ENCODE data around the gene SLC2A6. TPM values are rescaled to one million over a fixed set of nuclear protein-coding genes. Genes with fewer than 3 reads are reported as not detected.

The SLC2A6 gene
- total RNA-seq, 1 experiment from 2014 or later: 18.7 TPM

DNA sequence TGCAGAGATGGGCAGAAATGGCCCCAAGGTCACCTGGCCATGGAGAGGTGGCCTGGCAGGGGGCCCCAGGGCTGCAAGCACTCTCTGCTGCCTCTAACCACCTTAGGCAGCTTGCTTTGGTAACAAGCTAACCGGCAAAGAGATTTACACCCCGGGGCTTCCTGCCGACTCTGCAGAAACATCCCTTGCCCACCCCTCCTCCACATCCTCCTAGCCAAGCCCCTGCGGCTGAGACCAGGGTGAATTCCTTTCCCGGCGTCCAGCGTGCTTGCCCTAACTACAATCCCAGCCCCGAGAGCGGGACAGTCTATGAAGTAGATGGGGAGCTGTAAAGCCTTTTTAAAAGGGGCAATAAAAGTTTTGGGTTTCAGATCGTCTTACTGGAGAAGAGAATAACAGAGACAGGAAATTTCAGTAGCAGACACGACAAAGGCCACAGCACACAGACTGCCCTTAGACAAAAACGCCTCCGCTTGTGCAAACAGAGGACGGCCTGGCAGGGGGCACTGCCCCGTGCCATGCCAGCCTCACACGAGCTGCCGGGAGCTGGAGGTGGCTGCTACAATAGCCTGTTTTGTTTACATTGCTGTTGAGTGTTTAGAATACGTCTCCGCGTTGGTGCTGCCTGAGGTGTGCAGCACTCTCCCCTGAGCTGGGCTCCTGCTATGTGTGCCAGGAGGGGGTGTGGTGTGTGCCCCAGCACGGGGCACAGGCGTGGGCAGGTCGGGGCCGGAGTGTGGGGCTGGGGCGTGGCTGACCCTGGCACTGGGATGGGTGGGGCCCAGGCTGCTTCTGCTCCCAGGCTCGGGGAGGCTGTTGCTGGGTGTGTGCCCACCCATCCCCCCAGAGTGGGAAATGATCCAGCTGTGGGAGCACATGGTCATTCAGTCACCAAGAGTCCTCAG lies 30.5 kb upstream of the SLC2A6 start:
- Histone ChIP-seq H3K27ac (ENCODE audit: insufficient read length, low read depth, low read length) (no peak overlapping the region), H3K4ac (ENCODE audit: low read depth, low read length) (no peak overlapping the region), H3K18ac (ENCODE audit: insufficient read length, low read depth, low read length) (no peak overlapping the region), H3K79me1 (ENCODE audit: insufficient read depth, low read depth, low read length, poor library complexity, severe bottlenecking) (no peaks in the 10 kb centered on the region), H3K27me3 (ENCODE audit: insufficient read depth, low read length) (no peaks in the 10 kb centered on the region), H2AK5ac (ENCODE audit: insufficient read length, low read length) (no peak overlapping the region), H3K56ac (ENCODE audit: insufficient read length, low read depth, low read length) (no peak overlapping the region), H3K4me2 (ENCODE audit: insufficient read depth, insufficient read length, low read length) (no peak overlapping the region), H3K4me1 (ENCODE audit: insufficient read depth, low read length) (peaks cover 2% of the 10 kb centered on the region; the same call in 1 of the 2 replicates), H2AFZ (ENCODE audit: low read length) (no peak overlapping the region), H3K23me2 (ENCODE audit: insufficient read length, low read depth, low read length, poor library complexity, severe bottlenecking) (no peaks in the 10 kb centered on the region), H4K5ac (ENCODE audit: insufficient read length, low read depth, low read length) (no peak overlapping the region), H3T11ph (ENCODE audit: low read length) (no peak overlapping the region), H3K23ac (ENCODE audit: insufficient read length, low read depth, low read length) (no peak overlapping the region), H2BK20ac (ENCODE audit: low read depth, low read length, poor library complexity, severe bottlenecking) (no peak overlapping the region), H4K8ac (replicated peaks; ENCODE audit: insufficient read length, low read depth, low read length) (no peak overlapping the region), H2BK5ac (ENCODE audit: insufficient read length, low read length) (no peak overlapping the region), H3K79me2 (ENCODE audit: insufficient read depth, low read length) (no peaks in the 10 kb centered on the region), H2BK120ac (ENCODE audit: low read depth, low read length, poor library complexity, severe bottlenecking) (no peak overlapping the region), H3K14ac (ENCODE audit: insufficient read depth, low read length) (no peak overlapping the region), H3K9me3 (ENCODE audit: control insufficient read depth, low read depth, low read length) (no peaks in the 10 kb centered on the region), H2BK15ac (ENCODE audit: low read depth, low read length) (no peak overlapping the region), H4K91ac (ENCODE audit: insufficient read length, low read depth, low read length) (no peak overlapping the region), H3K9ac (ENCODE audit: extremely low read depth, insufficient read length, low read length) (no peak overlapping the region), H2BK12ac (ENCODE audit: insufficient read length, low read depth, low read length) (no peak overlapping the region), H4K20me1 (ENCODE audit: control insufficient read depth, insufficient read depth, insufficient read length) (peaks cover 3% of the 10 kb centered on the region)
- no peaks in the 10 kb centered on the region for H3K9me3 Mint-ChIP-seq
- H3K4me3 Mint-ChIP-seq: peak overlapping the region; percentile 40 to 45; a peak in 2 of 5 replicates
- peak; percentile 79 for DNase-seq
- H3K4me1 Mint-ChIP-seq: peaks cover 8 to 15% of the 10 kb centered on the region in 2 experiments
- no peaks in the 10 kb centered on the region for H3K36me3 Mint-ChIP-seq (ENCODE audit: insufficient read depth in 1 of 3, low read depth in 3 of 3)
- no CpG with 5 or more reads among the region's 26 CpGs for WGBS (ENCODE audit: extremely low coverage, insufficient read length, low lambda C conversion rate)
- H3K27me3 Mint-ChIP-seq (ENCODE audit: low read depth): peaks cover 15% of the 10 kb centered on the region
- peak overlapping the region in 1 of 3 experiments; percentile 29; a peak in 1 of 7 replicates for H3K27ac Mint-ChIP-seq
- TF ChIP-seq, protein P1, sequence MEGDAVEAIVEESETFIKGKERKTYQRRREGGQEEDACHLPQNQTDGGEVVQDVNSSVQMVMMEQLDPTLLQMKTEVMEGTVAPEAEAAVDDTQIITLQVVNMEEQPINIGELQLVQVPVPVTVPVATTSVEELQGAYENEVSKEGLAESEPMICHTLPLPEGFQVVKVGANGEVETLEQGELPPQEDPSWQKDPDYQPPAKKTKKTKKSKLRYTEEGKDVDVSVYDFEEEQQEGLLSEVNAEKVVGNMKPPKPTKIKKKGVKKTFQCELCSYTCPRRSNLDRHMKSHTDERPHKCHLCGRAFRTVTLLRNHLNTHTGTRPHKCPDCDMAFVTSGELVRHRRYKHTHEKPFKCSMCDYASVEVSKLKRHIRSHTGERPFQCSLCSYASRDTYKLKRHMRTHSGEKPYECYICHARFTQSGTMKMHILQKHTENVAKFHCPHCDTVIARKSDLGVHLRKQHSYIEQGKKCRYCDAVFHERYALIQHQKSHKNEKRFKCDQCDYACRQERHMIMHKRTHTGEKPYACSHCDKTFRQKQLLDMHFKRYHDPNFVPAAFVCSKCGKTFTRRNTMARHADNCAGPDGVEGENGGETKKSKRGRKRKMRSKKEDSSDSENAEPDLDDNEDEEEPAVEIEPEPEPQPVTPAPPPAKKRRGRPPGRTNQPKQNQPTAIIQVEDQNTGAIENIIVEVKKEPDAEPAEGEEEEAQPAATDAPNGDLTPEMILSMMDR (conservative IDR thresholded peaks at IDR 0.05): no peak
